Smooth muscle cell of the coronary artery (primary cell): ENCODE measurements around the gene FAM219A. TPM values are rescaled to one million over a fixed set of nuclear protein-coding genes. Genes with fewer than 3 reads are reported as not detected.

Experiments used
- total RNA-seq: library from RNA; depleted of rRNA; stranded (reverse); fragments of >200 nt; gene quantifications from 2 replicates; pipeline ENCODE4 v1.2.3, GENCODE V29; 2014; ENCODE audit warnings: low replicate concordance

FAM219A gene
- total RNA-seq: 3.0 and 5.7 TPM in 2 replicates

GRCh38 chr9:34458013-34458958 lies at the start of gene FAM219A, which contains the start of gene DNAI1:
FAM219A (minus strand) TSS chr9:34458570; CDS start chr9:34458263, 307 bp downstream.
DNAI1 (plus strand) TSS chr9:34458805; CDS start chr9:34459006, 201 bp downstream.

GRCh38 chr9:34376596-34377403 lies 81.6 kb downstream of the FAM219A start, which contains the start of gene MYORG:
MYORG (minus strand) TSS chr9:34376898; CDS start chr9:34372943, 3,955 bp downstream.

Other genes with a start within 250 kb of the FAM219A start
- 0.35 and 0.68 TPM in 2 replicates for gene KIF24, start 129.3 kb downstream of the FAM219A start, total RNA-seq
- 27.5 and 33.8 TPM in 2 replicates for gene NUDT2, start 129.0 kb downstream of the FAM219A start, total RNA-seq
- 0.35 and 0.83 TPM in 2 replicates for gene MYORG, start 81.7 kb downstream of the FAM219A start, total RNA-seq
- gene DNAI1, start 235 bp upstream of the FAM219A start, total RNA-seq: not detected in 2 replicates
- gene ENHO, start 64.4 kb upstream of the FAM219A start, total RNA-seq: 0.12 TPM in 1 of 2 replicates, not detected in the other
- gene CNTFR, start 131.2 kb upstream of the FAM219A start, total RNA-seq: 0.12 TPM in 1 of 2 replicates, not detected in the other
- gene RPP25L, start 153.5 kb upstream of the FAM219A start, total RNA-seq: 11.1 and 20.6 TPM in 2 replicates
- 152 and 161 TPM in 2 replicates for gene DCTN3, start 161.9 kb upstream of the FAM219A start, total RNA-seq
- gene ARID3C, start 170.5 kb upstream of the FAM219A start, total RNA-seq: 0.08 TPM in 1 of 2 replicates, not detected in the other
- gene SIGMAR1, start 179.2 kb upstream of the FAM219A start, total RNA-seq: 40.1 and 41.3 TPM in 2 replicates
- 25.7 and 33.1 TPM in 2 replicates for gene GALT, start 188.1 kb upstream of the FAM219A start, total RNA-seq
- 16.5 and 23.9 TPM in 2 replicates for gene IL11RA, start 193.6 kb upstream of the FAM219A start, total RNA-seq
- 0.47 TPM in 1 of 2 replicates, not detected in the other for gene CCL27, start 204.1 kb upstream of the FAM219A start, total RNA-seq
- not detected in 2 replicates for gene CCL19, start 232.7 kb upstream of the FAM219A start, total RNA-seq